Renal pelvis (tissue), 4 donors: ENCODE measurements around the gene BNC2. TPM values are rescaled to one million over a fixed set of nuclear protein-coding genes. Genes with fewer than 3 reads are reported as not detected.

Experiments
- DNase-seq: peaks from one replicate; pipeline ENCODE4 v3.0.0-alpha.2; 2013
- polyA plus RNA-seq, 3 donors: library from polyadenylated mRNA; unstranded; fragments of 120-200 nt; gene quantifications; one replicate each; pipeline ENCODE4 v1.2.1, GENCODE V29; 2013; ENCODE audit not compliant: insufficient read length in 3 of 3

The BNC2 gene
- polyA plus RNA-seq, 3 donors = 8.1 to 11.1 (median 10.5) TPM

- DNase-seq = no peak
Observed at GRCh38 chr9:16637911-16638310, 232.6 kb downstream of the BNC2 start.

- DNase-seq = no peak
Observed at GRCh38 chr9:16637218-16637617, 233.3 kb downstream of the BNC2 start.

- DNase-seq = no peak
Observed at GRCh38 chr9:16633794-16634193, 236.7 kb downstream of the BNC2 start.

- no peak for DNase-seq
Observed at GRCh38 chr9:16628413-16628812, 242.1 kb downstream of the BNC2 start.

- no peak for DNase-seq
Observed at GRCh38 chr9:16627967-16628366, 242.5 kb downstream of the BNC2 start.

- no peak for DNase-seq
Observed at GRCh38 chr9:16627521-16627920, 242.9 kb downstream of the BNC2 start.

GRCh38 chr9:16626577-16627130 lies 243.8 kb downstream of the BNC2 start:
- DNase-seq = no peak

GRCh38 chr9:16625811-16626210 lies 244.7 kb downstream of the BNC2 start:
- no peak for DNase-seq

- DNase-seq = no peak
Observed at GRCh38 chr9:16625161-16625631, 245.3 kb downstream of the BNC2 start.

GRCh38 chr9:16624744-16625117 lies 245.7 kb downstream of the BNC2 start:
- no peak for DNase-seq

- no peak for DNase-seq
Observed at GRCh38 chr9:16623989-16624743, 246.3 kb downstream of the BNC2 start.

GRCh38 chr9:16622541-16622940 lies 247.9 kb downstream of the BNC2 start:
- DNase-seq = no peak

- no peak for DNase-seq
Observed at GRCh38 chr9:16619914-16620520, 250.5 kb downstream of the BNC2 start.

GRCh38 chr9:16619402-16619801 lies 251.1 kb downstream of the BNC2 start:
- no peak for DNase-seq

- DNase-seq = no peak
Observed at GRCh38 chr9:16618524-16618923, 251.9 kb downstream of the BNC2 start.

GRCh38 chr9:16616686-16617085 lies 253.8 kb downstream of the BNC2 start:
- DNase-seq = no peak

GRCh38 chr9:16615451-16615850 lies 255.0 kb downstream of the BNC2 start:
- DNase-seq = no peak

GRCh38 chr9:16613605-16614004 lies 256.9 kb downstream of the BNC2 start:
- DNase-seq = no peak

GRCh38 chr9:16613051-16613450 lies 257.4 kb downstream of the BNC2 start:
- DNase-seq = no peak

GRCh38 chr9:16612627-16613026 lies 257.8 kb downstream of the BNC2 start:
- no peak for DNase-seq

- DNase-seq = no peak
Observed at GRCh38 chr9:16611983-16612382, 258.5 kb downstream of the BNC2 start.

GRCh38 chr9:16611001-16611400 lies 259.5 kb downstream of the BNC2 start:
- no peak for DNase-seq

- DNase-seq = no peak
Observed at GRCh38 chr9:16610538-16610937, 259.9 kb downstream of the BNC2 start.
